GM10266 (cell line): ENCODE data around the gene RNF115.
"Not testable (repeated sequence)": the region's sequence is repeated elsewhere in the genome, so short reads cannot be mapped to it uniquely, and the experiment has no call there.

Experiments used
- DNase-seq: peaks from one replicate; pipeline ENCODE4 v3.0.0; 2012; ENCODE audit errors: extremely low spot score
- CTCF ChIP-seq: IDR thresholded peaks from 2 replicates; pipeline ENCODE4 v1.5.1; 2012; ENCODE audit warnings: mild to moderate bottlenecking, low read depth; ENCODE audit not compliant: control insufficient read depth, insufficient read depth; ENCODE audit errors: missing control alignments

RNF115 gene

GRCh38 chr1:145845144-145845513 lies 21.2 kb upstream of the RNF115 start:
- TF ChIP-seq CTCF: no peak
- peak; percentile 45 for DNase-seq

GRCh38 chr1:145843031-145843430 lies 19.1 kb upstream of the RNF115 start:
- no peak for DNase-seq
- no peak for TF ChIP-seq CTCF

GRCh38 chr1:145837656-145838055 lies 13.8 kb upstream of the RNF115 start:
- no peak for DNase-seq
- TF ChIP-seq CTCF: no peak

GRCh38 chr1:145830810-145831209 lies 6.9 kb upstream of the RNF115 start:
- DNase-seq: not testable (repeated sequence)

- peak; percentile 67 for DNase-seq
- TF ChIP-seq CTCF: no peak
Observed at GRCh38 chr1:145828367-145829026, 4.6 kb upstream of the RNF115 start.

- TF ChIP-seq CTCF: no peak
- no peak for DNase-seq
Observed at GRCh38 chr1:145827966-145828365, 4.1 kb upstream of the RNF115 start.

- no peak for TF ChIP-seq CTCF
- DNase-seq: no peak
Observed at GRCh38 chr1:145826030-145826429, 2.1 kb upstream of the RNF115 start.

GRCh38 chr1:145824499-145824842 lies 576 bp upstream of the RNF115 start:
- TF ChIP-seq CTCF: no peak
- no peak for DNase-seq

- DNase-seq: not testable (repeated sequence)
Observed at GRCh38 chr1:145822779-145823331, 1.0 kb downstream of the RNF115 start.

GRCh38 chr1:145818095-145818494 lies 5.8 kb downstream of the RNF115 start:
- not testable (repeated sequence) for DNase-seq

GRCh38 chr1:145812977-145813810 lies 10.7 kb downstream of the RNF115 start:
- not testable (repeated sequence) for DNase-seq
